Measurements from ENCODE around the gene USP31. TPM values are rescaled to one million over a fixed set of nuclear protein-coding genes. Genes with fewer than 3 reads are reported as not detected.
A peak's percentile ranks its signal among the peaks of the same experiment; 100 is the strongest.

Gene USP31
- polyA plus RNA-seq (2011; rRNA removed) = 4.5 and 4.7 TPM in 2 replicates
- polyA minus RNA-seq (2011; rRNA and poly(A)+ RNA removed) = 13.1 and 17.2 TPM in 2 replicates

- H3K27me3 ChIP-seq (ENCODE audit: control insufficient read depth, insufficient read depth, low read length) = peaks cover 2% of the 10 kb centered on the region
- no peak within 1 kb of the TSS for H3K27ac ChIP-seq (ENCODE audit: low read depth, low read length)
- no peaks in the 10 kb centered on the region for H3K9me3 ChIP-seq (ENCODE audit: control insufficient read depth, insufficient read depth, low read length)
- peak within 1 kb of the TSS; percentile 81 for H3K4me3 ChIP-seq (ENCODE audit: low read depth, low read length)
- DNase-seq (ENCODE audit: low read depth, low spot score) = peak; percentile 81
- TF ChIP-seq CTCF (IDR thresholded peaks at IDR 0.05; ENCODE audit: low read depth, low read length) = no peak
- ChIA-PET CTCF (interaction anchor here (0.7 to 1.8 kb wide), 3 partner anchors 89 to 285 kb away, joined by 3 to 5 read pairs (median 4); no protein-coding TSS in a partner anchor), POLR2A (interaction anchor here (1.7 kb wide), 1 partner anchor 17 kb away, joined by 7 read pairs; no protein-coding TSS in a partner anchor)
These were observed at the start of gene USP31 for GRCh38 chr16:23149267-23149992. Gene USP31 (minus strand): TSS chr16:23149452. CDS start chr16:23149270, 182 bp downstream.

- POLR2A ChIA-PET = no interaction called here
- CTCF ChIA-PET = no interaction called here
- no peaks in the 10 kb centered on the region for H3K9me3 ChIP-seq (ENCODE audit: control insufficient read depth, insufficient read depth, low read length)
- no peak overlapping the region for H3K4me3 ChIP-seq (ENCODE audit: low read depth, low read length)
- no peak overlapping the region for H3K27ac ChIP-seq (ENCODE audit: low read depth, low read length)
- no peaks in the 10 kb centered on the region for H3K27me3 ChIP-seq (ENCODE audit: control insufficient read depth, insufficient read depth, low read length)
- no peak for TF ChIP-seq CTCF (IDR thresholded peaks at IDR 0.05; ENCODE audit: low read depth, low read length)
- no peak for DNase-seq (ENCODE audit: low read depth, low spot score)
These were observed 47.3 kb upstream of the USP31 start for GRCh38 chr16:23196539-23196938.

GRCh38 chr16:23195366-23195978, 46.2 kb upstream of the USP31 start:
- Histone ChIP-seq H3K9me3 (ENCODE audit: control insufficient read depth, insufficient read depth, low read length) (no peaks in the 10 kb centered on the region), H3K4me3 (ENCODE audit: low read depth, low read length) (no peak overlapping the region), H3K27me3 (ENCODE audit: control insufficient read depth, insufficient read depth, low read length) (no peaks in the 10 kb centered on the region), H3K27ac (ENCODE audit: low read depth, low read length) (no peak overlapping the region)
- POLR2A ChIA-PET = no interaction called here
- no peak for TF ChIP-seq CTCF (IDR thresholded peaks at IDR 0.05; ENCODE audit: low read depth, low read length)
- no peak for DNase-seq (ENCODE audit: low read depth, low spot score)
- CTCF ChIA-PET = no interaction called here

GRCh38 chr16:23194497-23195221, 45.4 kb upstream of the USP31 start:
- ChIA-PET POLR2A (no interaction called here), CTCF (no interaction called here)
- no peak for TF ChIP-seq CTCF (IDR thresholded peaks at IDR 0.05; ENCODE audit: low read depth, low read length)
- Histone ChIP-seq H3K4me3 (ENCODE audit: low read depth, low read length) (no peak overlapping the region), H3K27ac (ENCODE audit: low read depth, low read length) (no peak overlapping the region), H3K9me3 (ENCODE audit: control insufficient read depth, insufficient read depth, low read length) (no peaks in the 10 kb centered on the region), H3K27me3 (ENCODE audit: control insufficient read depth, insufficient read depth, low read length) (no peaks in the 10 kb centered on the region)
- no peak for DNase-seq (ENCODE audit: low read depth, low spot score)

All from AG04450 (cell line).